SIG-M5 treated with dmso at 0.1 percent for 504 hours (cell line): ENCODE data around the gene KISS1.
"Not testable (repeated sequence)": the region's sequence is repeated elsewhere in the genome, so short reads cannot be mapped to it uniquely, and the experiment has no call there.

Experiments used
- DNase-seq: peaks from one replicate; lab custom pipeline; 2025; ENCODE audit not compliant: unreplicated experiment; lab: John Stamatoyannopoulos, UW

Gene KISS1

GRCh38 chr1:204196068-204196795, at the start of gene KISS1:
TSS of gene KISS1 (minus strand) at chr1:204196491. CDS start at chr1:204192876, 3,615 bp downstream.
- no peak for DNase-seq

- DNase-seq = no peak
Measured at GRCh38 chr1:204242920-204243319, 46.6 kb upstream of the KISS1 start.

GRCh38 chr1:204241914-204242313, 45.6 kb upstream of the KISS1 start:
- no peak for DNase-seq

GRCh38 chr1:204241050-204241449, 44.8 kb upstream of the KISS1 start:
- DNase-seq = peak; percentile 35

GRCh38 chr1:204240233-204240632, 43.9 kb upstream of the KISS1 start:
- no peak for DNase-seq

- not testable (repeated sequence) for DNase-seq
Measured at GRCh38 chr1:204239401-204239800, 43.1 kb upstream of the KISS1 start.

- not testable (repeated sequence) for DNase-seq
Measured at GRCh38 chr1:204238520-204238919, 42.2 kb upstream of the KISS1 start.

- not testable (repeated sequence) for DNase-seq
Measured at GRCh38 chr1:204237515-204237914, 41.2 kb upstream of the KISS1 start.

- DNase-seq = no peak
Measured at GRCh38 chr1:204232526-204232925, 36.2 kb upstream of the KISS1 start.

- DNase-seq = no peak
Measured at GRCh38 chr1:204230211-204230610, 33.9 kb upstream of the KISS1 start.

- no peak for DNase-seq
Measured at GRCh38 chr1:204228896-204229295, 32.6 kb upstream of the KISS1 start.

GRCh38 chr1:204227996-204228785, 31.9 kb upstream of the KISS1 start:
- DNase-seq = no peak

- DNase-seq = no peak
Measured at GRCh38 chr1:204227351-204227750, 31.1 kb upstream of the KISS1 start.

GRCh38 chr1:204225841-204226735, 29.8 kb upstream of the KISS1 start:
- DNase-seq = peak; percentile 70

- DNase-seq = no peak
Measured at GRCh38 chr1:204224655-204225054, 28.4 kb upstream of the KISS1 start.

GRCh38 chr1:204223129-204223860, 27.0 kb upstream of the KISS1 start:
- no peak for DNase-seq

GRCh38 chr1:204222764-204223055, 26.4 kb upstream of the KISS1 start:
- DNase-seq = no peak

- no peak for DNase-seq
Measured at GRCh38 chr1:204222006-204222763, 25.9 kb upstream of the KISS1 start.

- no peak for DNase-seq
Measured at GRCh38 chr1:204221271-204221670, 25.0 kb upstream of the KISS1 start.

GRCh38 chr1:204219971-204220616, 23.8 kb upstream of the KISS1 start:
- peak; percentile 33 for DNase-seq
